Testis (tissue), 2 donors: Measurements from ENCODE around the gene XXYLT1.

Experiments used
- CTCF ChIP-seq, 3 experiments: fragments of 450-650 bp in 2 of 3; fragments of 200-600 bp in 1 of 3; sonication (generic) in 1 of 3; IDR thresholded peaks; one replicate each; pipeline ENCODE4 v1.5.1; 2016 to 2019; ENCODE audit warnings: antibody characterized with exemption in 3 of 3, mild to moderate bottlenecking in 2 of 3, moderate library complexity in 1 of 3
- POLR2A ChIP-seq: fragments of 450-650 bp; IDR thresholded peaks from one replicate; pipeline ENCODE4 v1.6.1; 2017; ENCODE audit warnings: antibody characterized with exemption, mild to moderate bottlenecking, moderate library complexity

GRCh38 chr3:195070336-195070735 lies 200.6 kb downstream of the XXYLT1 start:
- TF ChIP-seq CTCF (IDR thresholded peaks at IDR 0.05): no peak
- no peak for TF ChIP-seq POLR2A
